Peyer's patch (tissue), 4 donors: ENCODE results near the gene CHKA.
A peak's percentile ranks its signal among the peaks of the same experiment; 100 is the strongest.

ENCODE experiments used
- CTCF ChIP-seq, 6 experiments: fragments of 450-650 bp in 4 of 6; fragments of 200-600 bp in 2 of 6; sonication (generic) in 1 of 6; IDR thresholded peaks; one replicate each; pipeline ENCODE4 v1.5.1; 2017 to 2019; ENCODE audit warnings: antibody characterized with exemption in 6 of 6, mild to moderate bottlenecking in 3 of 6, moderate library complexity in 1 of 6
- POLR2A ChIP-seq, 2 donors: fragments of 450-650 bp; IDR thresholded peaks; one replicate each; pipeline ENCODE4 v1.5.1; 2017; ENCODE audit warnings: antibody characterized with exemption in 2 of 2, mild to moderate bottlenecking in 2 of 2, moderate library complexity in 2 of 2

- TF ChIP-seq CTCF (IDR thresholded peaks at IDR 0.05) (peak in 1 of 6 experiments; percentile 10), POLR2A (IDR thresholded peaks at IDR 0.05) (peak in 1 of 2 donors; percentile 44)
Observed at GRCh38 chr11:68153742-68154141, 32.6 kb upstream of the CHKA start.
